ENCODE measurements around the gene HACD3.
A peak's percentile ranks its signal among the peaks of the same experiment; 100 is the strongest.

Gene HACD3, protein sequence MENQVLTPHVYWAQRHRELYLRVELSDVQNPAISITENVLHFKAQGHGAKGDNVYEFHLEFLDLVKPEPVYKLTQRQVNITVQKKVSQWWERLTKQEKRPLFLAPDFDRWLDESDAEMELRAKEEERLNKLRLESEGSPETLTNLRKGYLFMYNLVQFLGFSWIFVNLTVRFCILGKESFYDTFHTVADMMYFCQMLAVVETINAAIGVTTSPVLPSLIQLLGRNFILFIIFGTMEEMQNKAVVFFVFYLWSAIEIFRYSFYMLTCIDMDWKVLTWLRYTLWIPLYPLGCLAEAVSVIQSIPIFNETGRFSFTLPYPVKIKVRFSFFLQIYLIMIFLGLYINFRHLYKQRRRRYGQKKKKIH

DNA sequence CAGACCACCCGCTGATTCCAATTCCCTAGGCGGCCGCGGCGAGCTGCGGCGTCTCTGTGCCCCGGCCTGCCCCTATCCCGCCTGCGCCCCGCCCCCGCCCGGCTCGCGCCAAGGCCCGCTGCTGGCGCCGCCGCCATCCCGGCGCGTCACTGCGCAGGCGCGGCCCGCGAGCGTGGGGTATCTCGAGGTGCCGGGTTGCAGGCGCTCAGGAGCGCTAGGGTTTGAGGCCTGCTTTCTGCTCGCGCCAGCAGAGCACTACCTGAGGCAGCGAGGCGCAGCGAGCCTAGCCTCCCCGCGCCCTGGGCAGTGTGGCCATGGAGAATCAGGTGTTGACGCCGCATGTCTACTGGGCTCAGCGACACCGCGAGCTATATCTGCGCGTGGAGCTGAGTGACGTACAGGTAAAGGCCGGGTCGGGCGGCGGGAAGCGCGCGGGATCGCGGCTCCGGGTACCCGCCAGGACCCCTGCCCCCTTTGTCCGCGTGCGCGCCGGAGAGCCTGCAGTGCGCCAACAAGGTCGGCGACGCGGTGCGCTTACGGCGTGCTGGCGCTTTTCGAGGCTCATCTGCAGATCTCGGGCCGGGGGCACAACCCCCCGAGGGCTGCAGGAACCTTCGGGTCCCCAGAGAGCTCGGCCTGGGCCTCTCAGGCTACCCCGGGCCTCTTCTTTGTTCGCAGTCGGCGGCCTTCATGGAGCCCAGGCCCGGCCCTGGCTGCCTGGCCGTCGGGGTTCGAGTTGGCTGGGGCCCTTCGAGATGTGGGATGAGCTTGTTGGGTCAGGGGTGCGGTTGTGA lies at the start of gene HACD3:
HACD3 (plus strand) TSS at position 146 of the 794 bp plus-strand sequence; CDS start at position 315, 169 bp downstream.
- peak; percentile 71 for DNase-seq (ENCODE audit: low read depth, low spot score)

DNA sequence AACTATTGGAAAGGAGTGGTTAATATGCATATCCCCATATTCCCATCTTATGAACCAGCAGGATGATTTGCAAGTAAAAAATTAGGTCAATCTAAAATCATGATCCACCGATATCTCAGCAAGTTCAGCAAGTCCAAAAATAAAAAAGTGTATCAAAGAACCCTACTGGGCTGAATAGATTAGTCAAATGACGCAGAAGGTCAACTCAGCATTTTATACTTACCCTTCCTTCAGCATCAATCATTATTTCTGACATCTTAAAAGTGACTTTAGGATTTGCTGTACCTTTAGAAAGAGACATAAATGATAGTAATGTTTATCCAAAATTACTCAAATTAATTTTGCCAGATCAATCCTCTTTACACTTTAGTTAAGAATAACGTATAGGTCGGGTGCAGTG lies 45.4 kb upstream of the HACD3 start:
- no peak for DNase-seq (ENCODE audit: low read depth, low spot score)

DNA sequence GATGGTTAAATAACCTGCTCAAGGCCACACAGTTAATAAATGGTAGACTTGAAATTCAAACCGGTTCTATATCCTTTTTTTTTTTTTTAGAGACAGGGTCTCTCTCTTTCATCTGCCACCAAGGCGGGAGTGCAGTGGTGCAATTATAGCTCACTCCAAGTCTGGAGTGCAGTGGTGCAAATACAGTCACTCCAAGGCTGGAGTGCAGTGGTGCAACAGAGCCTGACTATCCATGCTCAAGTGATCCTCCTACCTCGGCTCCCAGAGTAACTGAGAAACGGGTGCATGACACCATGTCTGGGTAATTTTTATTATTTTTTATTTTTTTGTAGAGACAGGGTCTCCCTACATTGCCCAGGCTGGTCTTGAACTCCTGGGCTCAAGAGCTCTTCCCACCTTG lies 36.2 kb upstream of the HACD3 start:
- no peak for DNase-seq (ENCODE audit: low read depth, low spot score)

DNA sequence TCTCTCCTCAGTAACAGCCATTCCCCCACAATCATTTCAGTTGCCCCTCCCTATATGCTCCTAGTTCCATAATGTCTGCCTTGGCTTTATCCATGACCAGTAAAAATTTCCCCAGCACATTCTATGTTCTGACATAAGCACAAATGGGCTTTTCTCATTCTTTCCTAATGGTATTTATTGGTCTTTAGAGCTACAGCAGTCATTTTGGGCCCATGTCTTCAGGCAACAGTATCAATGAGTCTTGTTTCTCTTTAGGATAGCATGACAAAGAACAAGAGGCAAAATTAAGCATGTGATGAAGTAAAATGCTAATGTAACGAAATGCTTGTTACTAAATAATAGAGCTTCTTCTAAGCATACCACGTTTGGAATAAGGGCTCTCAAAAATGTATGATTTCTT lies 20.9 kb upstream of the HACD3 start:
- no peak for DNase-seq (ENCODE audit: low read depth, low spot score)

DNA sequence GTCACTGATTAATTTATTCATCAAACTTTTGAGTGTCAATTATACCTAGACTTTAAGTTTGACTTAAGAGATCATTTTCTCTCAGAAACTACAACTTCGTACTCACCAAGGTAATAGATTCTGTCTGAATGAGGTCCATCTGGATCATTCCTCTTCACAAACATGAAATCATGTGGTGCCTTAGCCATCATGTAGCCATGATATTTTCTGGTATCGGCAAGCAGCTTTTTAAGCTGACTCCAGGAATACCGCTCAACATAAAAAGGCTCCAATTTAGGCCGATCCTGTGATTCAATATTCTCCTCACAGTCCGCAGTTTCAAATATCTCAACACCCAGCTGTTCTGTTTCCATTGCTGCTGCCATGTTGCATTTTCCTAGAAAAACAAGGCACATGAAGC lies 18.1 kb upstream of the HACD3 start:
- no peak for DNase-seq (ENCODE audit: low read depth, low spot score)

DNA sequence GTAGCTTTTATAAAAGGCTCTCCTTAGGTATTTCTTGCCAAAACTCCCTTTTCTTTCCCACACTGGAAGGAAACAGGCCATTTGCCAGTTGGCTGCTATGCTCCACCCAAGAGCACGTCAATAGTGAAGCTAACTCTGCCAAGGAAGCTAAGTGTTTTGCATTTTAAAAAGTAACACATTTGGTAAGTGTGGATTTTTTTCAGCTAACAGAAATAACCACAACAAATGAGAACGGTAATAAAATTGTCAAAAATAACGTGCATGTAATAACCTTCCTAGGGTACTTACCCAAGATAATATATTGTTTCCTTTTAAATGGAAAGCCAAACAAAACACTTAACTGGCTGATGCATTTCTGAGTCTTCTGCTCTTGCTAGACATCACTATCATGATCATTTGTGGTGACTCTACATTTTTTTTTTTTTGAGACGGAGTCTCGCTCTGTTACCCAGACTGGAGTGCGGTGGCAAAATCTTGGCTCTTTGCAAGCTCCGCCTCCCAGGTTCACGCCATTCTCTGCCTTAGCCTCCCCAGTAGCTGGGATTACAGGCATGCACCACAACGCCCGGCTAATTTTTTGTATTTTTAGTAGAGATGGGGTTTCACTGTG lies 17.4 kb upstream of the HACD3 start:
- DNase-seq (ENCODE audit: low read depth, low spot score) = no peak

DNA sequence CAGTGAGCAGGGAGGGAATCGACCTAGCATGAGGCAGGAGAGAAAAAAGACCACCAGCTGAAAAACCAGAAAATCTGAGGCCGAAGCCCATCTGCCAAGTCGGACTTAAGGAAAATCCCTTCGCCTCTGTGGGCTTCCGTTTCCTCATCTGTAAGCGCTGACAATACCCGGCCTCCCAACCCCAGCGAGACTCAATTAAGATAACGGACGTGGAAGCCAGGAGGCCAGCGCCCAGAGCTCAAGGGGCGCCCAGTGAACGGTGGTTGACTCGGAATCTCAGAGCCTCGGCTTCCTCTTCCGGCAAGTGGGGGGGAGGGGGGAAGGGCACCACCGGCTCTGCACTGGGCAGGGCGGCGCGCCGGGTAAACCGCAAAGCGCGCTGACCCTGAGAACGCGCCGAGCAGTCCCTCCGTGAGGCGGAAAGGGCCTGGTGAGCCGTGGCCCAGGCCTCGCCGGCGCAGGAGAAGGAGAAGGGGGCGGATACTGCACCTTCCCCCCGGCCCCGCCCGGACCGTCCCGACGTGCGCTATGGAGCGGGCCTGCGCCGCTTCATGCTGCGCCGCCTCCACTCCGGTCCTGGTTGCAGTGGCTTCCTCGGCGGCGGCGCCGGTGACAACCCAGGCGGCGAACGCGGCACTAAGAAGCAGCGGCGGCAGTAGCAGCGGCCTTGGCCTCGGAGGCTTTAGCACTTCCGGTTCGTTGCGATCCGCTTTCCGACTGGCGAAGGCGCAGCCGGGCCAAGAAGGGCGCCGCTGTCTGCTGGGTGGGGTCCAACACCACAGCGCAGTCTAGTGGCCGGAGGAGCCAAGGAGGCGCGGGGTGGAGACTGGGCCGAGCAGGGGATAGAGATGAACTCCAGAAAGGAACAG lies 13.0 kb upstream of the HACD3 start, which contains the start of gene DPP8:
DPP8 (minus strand) TSS at position 693 of the 869 bp plus-strand sequence. CDS start 5,136 bp downstream, outside the sequence.
- peak; percentile 89 for DNase-seq (ENCODE audit: low read depth, low spot score)

DNA sequence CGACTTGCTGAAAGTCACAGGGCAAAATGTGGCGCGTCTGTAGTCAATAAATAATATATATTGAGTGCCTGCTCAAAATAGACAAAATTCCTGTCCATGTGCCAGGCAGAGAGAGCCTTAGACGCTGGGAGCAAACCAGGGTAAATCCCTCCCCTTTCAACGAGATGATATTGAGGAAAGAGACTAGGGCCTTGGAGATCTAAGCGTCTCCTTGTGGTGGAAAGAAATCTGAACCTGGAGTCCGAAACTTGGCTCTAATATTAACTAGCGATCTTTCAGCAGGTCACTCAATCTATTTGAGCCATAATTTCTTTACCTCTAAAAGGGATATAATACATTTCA lies 12.4 kb upstream of the HACD3 start:
- DNase-seq (ENCODE audit: low read depth, low spot score) = no peak

DNA sequence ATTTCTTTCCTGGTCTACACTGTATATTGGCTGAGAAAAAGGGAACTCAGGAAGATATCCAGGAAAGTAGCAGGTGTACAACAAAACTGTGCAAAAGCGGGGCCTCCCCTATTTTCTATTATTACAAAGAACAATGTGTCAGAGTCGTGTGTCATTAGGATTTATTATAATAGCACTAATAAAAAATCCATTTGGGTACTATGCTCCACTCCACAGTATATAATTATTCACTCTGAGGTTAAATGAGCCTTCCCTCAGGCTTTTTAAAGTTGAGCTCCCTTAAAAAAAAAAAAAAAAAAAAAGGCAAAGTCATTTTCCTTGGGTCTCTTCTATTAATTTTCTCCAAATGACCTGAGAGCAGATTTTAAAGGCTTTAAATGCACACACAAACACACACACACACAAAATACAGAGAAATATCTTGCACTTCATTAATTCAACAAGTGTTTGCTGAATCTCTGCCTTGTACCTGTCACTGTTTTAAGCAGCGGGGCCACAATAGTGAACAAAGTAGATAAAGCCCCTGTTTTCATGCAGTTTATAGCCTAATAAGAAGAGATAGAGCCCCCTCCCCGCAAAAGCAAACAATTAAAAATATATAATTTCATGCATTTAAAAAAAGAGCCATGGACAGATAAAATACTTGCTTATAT lies 11.5 kb upstream of the HACD3 start:
- DNase-seq (ENCODE audit: low read depth, low spot score) = no peak

DNA sequence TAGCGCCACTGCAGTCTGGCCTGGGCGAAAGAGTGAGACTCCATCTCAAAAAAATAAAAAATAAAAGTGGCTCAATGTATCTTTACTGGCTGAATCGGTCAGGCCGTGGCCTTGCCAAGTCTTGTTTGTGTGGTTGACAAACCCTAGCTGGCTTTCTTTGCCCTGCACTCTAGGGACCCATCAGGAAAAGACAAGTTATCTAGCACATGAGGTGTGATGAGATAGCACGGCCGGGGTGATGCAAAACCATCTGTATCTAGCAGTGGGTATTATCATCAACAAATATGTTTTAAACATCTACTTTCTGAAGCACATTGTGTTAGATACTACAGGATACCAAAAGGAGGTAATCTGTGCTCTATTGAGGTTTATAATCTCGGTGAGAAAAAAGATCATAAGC lies 8.9 kb upstream of the HACD3 start:
- DNase-seq (ENCODE audit: low read depth, low spot score) = no peak

DNA sequence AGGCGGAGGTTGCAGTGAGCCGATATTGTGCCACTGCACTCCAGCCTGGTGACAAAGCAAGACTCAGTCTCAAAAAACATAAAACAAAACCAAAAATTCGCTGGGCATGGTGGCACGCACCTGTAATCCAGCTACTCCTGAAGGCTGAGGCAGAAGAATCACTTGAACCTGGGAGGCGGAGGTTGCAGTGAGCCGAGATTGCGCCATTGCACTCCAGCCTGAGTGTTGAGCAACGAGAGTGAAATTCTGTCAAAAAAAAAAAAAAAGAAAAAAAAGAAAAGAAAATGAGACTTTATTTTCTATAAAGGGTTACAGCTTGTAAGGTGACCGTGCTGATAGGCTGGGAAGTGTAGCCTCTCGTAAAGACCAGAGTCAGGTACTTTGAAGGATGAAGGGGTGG lies 6.0 kb upstream of the HACD3 start:
- DNase-seq (ENCODE audit: low read depth, low spot score) = no peak

DNA sequence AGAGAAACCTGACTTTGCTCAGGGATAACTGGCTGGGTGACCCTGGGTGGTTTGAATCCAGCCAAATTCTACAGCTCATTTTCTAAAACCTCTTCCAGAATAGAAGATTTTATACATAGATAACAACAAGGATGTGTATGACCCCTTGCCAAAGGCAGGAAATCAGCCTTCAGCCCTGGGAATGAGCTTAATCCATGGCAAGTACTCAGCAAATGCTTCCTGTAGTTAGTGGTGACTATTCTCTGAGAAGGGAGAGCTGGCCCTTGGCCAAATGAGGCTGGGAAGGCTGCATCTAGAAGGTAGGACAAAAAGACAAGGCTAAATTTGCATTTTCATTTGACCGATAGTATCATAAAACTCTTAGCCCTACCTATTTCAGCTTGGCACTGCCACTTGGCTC lies 4.6 kb upstream of the HACD3 start:
- DNase-seq (ENCODE audit: low read depth, low spot score) = no peak

DNA sequence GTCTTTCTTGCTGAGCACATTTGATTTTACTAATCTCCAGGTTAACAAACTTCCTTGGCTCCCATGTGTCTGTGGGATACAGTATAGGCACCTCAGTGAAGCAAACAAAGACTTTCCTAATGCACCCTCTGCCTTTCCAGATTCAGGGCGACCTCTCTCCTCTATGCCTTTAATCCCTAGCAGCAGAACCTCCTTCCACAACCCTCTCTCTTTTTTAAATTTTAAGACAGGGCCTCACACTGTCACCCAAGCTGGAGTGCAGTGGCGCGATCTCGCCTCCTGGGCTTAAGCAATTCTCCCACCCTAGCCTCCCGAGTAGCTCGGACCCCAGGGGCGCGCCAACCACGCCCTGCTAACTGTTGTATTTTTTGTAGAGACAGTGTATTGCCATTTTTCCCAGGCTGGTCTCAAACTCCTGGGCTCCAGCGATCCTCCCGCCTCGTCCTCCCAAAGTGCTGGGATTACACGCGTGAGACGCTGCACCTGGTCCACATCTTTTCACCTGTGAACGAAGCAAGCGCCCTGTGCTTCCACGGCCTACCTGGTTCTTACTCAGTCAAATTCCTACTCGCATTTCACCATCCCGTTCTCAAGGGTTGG lies 1.7 kb upstream of the HACD3 start:
- no peak for DNase-seq (ENCODE audit: low read depth, low spot score)

DNA sequence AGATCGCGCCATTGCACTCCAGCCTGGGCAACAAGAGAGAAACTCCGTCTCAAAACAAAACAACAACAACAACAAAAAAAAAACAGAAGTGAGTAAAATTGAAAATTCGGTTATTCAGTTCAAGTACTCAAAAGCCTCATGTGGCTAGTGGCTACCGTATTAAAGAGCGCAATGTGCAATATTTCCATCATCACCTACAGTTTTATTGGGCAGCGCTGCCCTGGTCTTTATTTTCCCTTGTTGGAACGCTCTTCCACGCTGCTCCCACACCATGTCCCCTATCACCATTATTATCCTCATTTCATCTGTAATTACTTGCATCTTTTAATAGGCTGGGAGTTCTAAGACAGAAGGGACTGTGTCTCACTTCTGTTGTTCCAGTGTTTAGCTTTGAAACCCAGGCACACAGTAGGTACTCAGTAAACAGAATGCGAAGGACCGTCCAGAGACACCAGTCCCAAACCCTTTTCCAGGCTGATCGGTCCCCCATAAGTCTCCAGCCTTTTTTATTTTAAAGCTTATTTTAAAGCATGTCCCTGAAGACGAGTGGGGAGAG lies 423 bp upstream of the HACD3 start:
- DNase-seq (ENCODE audit: low read depth, low spot score) = no peak

DNA sequence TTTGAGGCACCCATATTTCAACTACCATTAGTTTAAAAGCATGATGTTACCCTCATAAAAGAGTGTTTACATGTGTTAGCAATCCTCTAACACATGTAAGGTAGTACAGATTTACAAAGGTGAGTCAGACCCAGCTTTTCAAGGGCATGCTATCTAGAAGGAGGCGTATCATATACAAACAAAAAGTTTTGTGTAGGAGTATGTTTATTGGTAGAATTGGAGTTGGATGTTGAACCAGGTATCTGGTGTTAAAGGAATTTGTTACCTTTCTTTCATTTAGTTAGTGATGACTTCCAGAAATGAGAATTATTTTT lies 2.4 kb downstream of the HACD3 start:
- no peak for DNase-seq (ENCODE audit: low read depth, low spot score)

DNA sequence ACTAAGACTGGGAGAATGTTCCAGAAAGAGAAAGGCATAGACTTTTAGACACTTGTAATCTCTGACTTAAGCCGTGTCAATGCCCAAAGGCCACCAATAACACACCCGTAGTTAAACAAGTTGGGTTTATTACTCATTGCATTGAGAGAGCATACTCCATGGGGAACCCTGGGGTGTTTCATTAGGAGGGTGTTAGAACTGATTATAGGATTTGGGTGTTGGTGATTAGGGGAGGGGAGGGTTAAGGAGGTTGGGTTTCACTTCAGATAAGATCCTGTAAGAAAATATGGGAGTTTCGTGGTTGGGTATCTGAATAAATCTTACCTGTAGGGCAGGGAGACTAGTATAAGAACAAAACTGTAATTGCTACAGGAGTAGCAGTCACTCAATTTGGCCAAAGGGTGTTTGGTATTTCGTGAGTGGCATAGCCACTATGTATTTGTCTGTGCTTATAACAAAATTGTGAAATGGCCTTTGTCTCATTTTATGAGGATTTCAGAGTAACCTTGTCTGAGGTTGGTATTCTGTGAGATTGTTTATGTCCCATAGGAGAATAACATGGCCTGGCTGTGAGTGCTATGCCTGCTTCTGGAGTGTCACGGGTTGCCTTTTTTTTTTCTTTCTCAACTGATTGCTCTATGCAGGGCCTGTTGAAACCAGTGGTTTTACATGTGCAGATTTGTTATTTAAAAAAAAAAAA lies 2.9 kb downstream of the HACD3 start:
- no peak for DNase-seq (ENCODE audit: low read depth, low spot score)

DNA sequence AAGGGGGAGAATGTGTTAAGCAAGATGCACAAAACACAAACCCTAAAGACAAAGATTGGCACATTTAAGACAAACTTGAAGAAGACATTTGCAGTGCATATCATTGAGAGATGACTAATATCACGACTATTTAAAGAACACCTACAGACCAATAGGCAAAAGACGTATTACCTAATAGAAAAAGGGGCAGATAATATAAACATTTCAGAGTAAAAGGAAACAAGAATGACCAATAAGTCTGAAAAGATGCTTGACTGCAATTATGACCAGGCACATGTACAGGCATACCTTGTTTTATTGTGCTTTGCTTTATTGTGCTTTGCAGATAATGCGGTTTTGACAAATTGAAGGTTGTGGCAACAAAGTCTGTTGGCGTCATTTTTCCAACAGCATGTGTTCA lies 4.9 kb downstream of the HACD3 start:
- no peak for DNase-seq (ENCODE audit: low read depth, low spot score)

DNA sequence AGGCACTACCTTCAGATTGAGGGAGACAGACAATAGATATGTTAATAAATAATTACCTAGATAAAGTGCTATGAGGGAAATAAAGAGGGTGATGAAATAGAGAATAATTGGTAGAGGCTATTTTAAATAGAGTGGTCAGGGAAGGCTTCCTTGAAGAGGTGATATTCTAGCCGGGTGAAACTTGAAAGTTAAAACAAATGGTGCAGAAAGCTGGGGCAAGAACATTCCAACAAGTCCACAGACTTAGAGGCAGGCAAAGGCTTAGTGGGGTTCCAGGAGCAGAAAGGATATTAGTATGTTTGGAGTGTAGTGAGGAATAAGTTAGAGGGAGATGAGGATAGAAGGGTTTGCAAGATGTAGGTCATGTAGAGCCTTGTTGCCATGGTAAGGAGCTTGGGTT lies 10.1 kb downstream of the HACD3 start:
- no peak for DNase-seq (ENCODE audit: low read depth, low spot score)

DNA sequence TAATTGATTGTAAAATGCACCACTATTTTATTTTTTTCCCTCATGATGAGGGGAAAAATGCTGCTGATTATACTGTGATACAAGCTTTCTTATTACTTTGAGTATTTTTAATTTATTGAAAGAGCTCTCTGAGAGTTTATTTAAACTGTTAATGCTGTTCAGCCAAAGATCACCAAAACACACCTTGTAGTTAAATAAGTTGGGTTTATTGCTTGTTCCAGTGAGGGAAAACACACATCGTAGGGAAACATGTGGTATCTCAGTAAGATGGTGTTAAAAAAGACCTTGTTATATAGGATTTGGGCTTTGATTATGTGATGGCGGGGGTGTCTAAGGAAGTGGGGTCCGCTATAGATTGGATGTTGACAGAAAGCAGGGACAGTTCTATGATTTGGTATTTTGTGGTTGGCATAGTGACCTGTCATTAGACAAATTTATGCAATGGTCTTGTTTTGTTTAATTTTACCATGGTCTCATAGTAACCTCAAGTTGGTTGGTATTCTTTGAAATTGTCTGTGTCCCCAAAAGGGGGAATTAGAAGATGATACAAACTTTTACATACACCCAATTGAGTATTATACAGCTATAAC lies 11.1 kb downstream of the HACD3 start:
- no peak for DNase-seq (ENCODE audit: low read depth, low spot score)

DNA sequence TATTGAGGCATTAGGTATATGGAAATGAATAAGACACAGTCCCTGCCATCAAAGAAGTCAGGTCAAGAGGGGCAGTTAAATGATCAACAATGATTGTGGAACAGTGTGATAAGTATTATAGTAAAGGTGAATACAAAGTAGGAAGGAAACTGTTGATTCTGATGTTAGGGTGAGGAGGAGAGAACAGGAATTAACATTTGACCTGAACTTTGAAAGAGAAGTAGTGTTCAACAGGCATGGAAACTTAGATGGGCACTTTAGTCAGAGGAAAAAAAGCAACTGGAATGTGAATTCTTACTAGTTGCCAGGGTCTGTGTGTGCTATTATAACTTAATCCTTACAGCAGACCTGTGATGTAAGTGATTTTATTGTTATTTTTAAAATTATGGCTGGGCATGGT lies 17.6 kb downstream of the HACD3 start:
- DNase-seq (ENCODE audit: low read depth, low spot score) = no peak
